Ascending aorta (tissue), 2 donors: Measurements from ENCODE around the gene NKAIN2. TPM values are rescaled to one million over a fixed set of nuclear protein-coding genes. Genes with fewer than 3 reads are reported as not detected.
"Not testable (repeated sequence)": the region's sequence is repeated elsewhere in the genome, so short reads cannot be mapped to it uniquely, and the experiment has no call there.

ENCODE experiments used
- DNase-seq, 2 donors: peaks; one replicate each; pipeline ENCODE4 v3.0.0-alpha.2; 2019; ENCODE audit warnings: low spot score in 2 of 2
- H3K27ac ChIP-seq, 2 donors: fragments of 200-600 bp; sonication (generic); one replicate each; pipeline ENCODE4 v1.5.1; 2016 to 2017; ENCODE audit warnings: mild to moderate bottlenecking in 1 of 2
- H3K27me3 ChIP-seq: fragments of 200-600 bp; sonication (generic); one replicate; pipeline ENCODE4 v1.5.1; 2017
- H3K36me3 ChIP-seq, 2 donors: fragments of 200-600 bp; sonication (generic); one replicate each; pipeline ENCODE4 v1.5.1; 2016
- H3K4me1 ChIP-seq, 2 donors: fragments of 200-600 bp; sonication (generic); one replicate each; pipeline ENCODE4 v1.5.1; 2016 to 2017; ENCODE audit warnings: mild to moderate bottlenecking in 1 of 2
- H3K4me3 ChIP-seq, 2 donors: fragments of 200-600 bp; sonication (generic); one replicate each; pipeline ENCODE4 v1.5.1; 2016 to 2017; ENCODE audit warnings: mild to moderate bottlenecking in 1 of 2
- H3K9me3 ChIP-seq, 2 donors: fragments of 200-600 bp; sonication (generic); one replicate each; pipeline ENCODE4 v1.5.1; 2016
- intact Hi-C: fragments of 100-400 bp; cut with DNase I; formaldehyde crosslinking; loops from one replicate; pipeline ENCODE4 v1.15.1; 2023
- total RNA-seq: library from RNA; depleted of rRNA; stranded (reverse); fragments of >200 nt; gene quantifications from one replicate; pipeline ENCODE4 v1.1.0, GENCODE V29; 2016
- TF ChIP-seq, protein P1 (sequence below), 3 experiments: fragments of 200-600 bp in 2 of 3; fragments of 450-650 bp in 1 of 3; sonication (generic) in 2 of 3; IDR thresholded peaks; one replicate each; pipeline ENCODE4 v1.5.1; 2016 to 2019; ENCODE audit warnings: antibody characterized with exemption in 3 of 3, mild to moderate bottlenecking in 1 of 3, moderate library complexity in 1 of 3

Gene NKAIN2
- total RNA-seq, 1 donor from 2014 or later = 0.11 TPM

DNA sequence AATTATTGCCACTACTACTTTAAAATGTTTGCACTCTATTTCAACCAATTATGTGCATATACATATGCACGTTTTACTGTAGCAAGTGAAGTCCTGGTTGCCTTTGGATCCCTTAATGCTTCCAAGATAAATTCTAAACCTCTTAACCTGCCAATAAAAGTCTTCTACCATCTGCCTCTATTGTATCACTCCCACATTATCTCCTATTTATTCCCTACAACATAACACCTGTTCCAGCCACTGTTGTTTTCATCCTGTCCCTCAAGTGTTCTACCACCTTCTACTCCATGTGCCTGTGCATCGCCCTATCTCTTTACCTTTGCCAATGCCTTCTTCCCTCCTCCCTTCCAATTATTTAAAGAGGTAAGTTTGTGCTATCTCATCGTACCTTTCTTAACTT is 659.6 kb downstream of the NKAIN2 start:
- no peak for DNase-seq
- Histone ChIP-seq H3K4me1 (no peaks in the 10 kb centered on the region), H3K9me3 (no peaks in the 10 kb centered on the region), H3K27ac (no peak overlapping the region), H3K36me3 (no peaks in the 10 kb centered on the region), H3K27me3 (no peaks in the 10 kb centered on the region), H3K4me3 (no peak overlapping the region)
- TF ChIP-seq, protein P1, sequence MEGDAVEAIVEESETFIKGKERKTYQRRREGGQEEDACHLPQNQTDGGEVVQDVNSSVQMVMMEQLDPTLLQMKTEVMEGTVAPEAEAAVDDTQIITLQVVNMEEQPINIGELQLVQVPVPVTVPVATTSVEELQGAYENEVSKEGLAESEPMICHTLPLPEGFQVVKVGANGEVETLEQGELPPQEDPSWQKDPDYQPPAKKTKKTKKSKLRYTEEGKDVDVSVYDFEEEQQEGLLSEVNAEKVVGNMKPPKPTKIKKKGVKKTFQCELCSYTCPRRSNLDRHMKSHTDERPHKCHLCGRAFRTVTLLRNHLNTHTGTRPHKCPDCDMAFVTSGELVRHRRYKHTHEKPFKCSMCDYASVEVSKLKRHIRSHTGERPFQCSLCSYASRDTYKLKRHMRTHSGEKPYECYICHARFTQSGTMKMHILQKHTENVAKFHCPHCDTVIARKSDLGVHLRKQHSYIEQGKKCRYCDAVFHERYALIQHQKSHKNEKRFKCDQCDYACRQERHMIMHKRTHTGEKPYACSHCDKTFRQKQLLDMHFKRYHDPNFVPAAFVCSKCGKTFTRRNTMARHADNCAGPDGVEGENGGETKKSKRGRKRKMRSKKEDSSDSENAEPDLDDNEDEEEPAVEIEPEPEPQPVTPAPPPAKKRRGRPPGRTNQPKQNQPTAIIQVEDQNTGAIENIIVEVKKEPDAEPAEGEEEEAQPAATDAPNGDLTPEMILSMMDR (IDR thresholded peaks at IDR 0.05) = no peak
- intact Hi-C loops = no loop called here

- H3K4me1 ChIP-seq, H3K27ac ChIP-seq, H3K36me3 ChIP-seq, H3K9me3 ChIP-seq, intact Hi-C loops, DNase-seq, H3K27me3 ChIP-seq, H3K4me3 ChIP-seq: not testable (repeated sequence)
These were observed 660.9 kb downstream of the NKAIN2 start for GRCh38 chr6:124464600-124464999.

DNA sequence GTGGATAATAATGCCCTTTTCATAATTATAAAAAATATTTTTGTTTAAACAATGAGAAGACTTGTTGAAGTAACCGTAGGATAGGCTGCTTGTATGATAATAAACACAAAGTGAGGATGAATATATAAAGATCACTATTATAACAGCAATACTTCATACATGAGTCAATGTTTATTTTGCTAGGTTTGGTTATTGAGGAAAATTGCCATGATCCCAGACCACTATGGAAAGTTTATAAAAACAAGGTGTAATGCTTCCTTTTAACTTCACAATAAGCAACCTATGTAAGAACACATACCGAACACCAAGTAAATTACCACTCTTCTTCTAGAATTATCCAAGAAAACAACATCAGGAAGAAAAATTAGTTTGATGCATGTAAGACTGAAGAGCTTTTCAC is 663.3 kb downstream of the NKAIN2 start:
- no peaks in the 10 kb centered on the region for H3K27me3 ChIP-seq
- no peaks in the 10 kb centered on the region for H3K36me3 ChIP-seq
- DNase-seq = no peak
- H3K9me3 ChIP-seq = no peaks in the 10 kb centered on the region
- H3K4me3 ChIP-seq = no peak overlapping the region
- H3K4me1 ChIP-seq = no peaks in the 10 kb centered on the region
- intact Hi-C loops = no loop called here
- TF ChIP-seq, protein P1 (IDR thresholded peaks at IDR 0.05) = no peak
- no peak overlapping the region for H3K27ac ChIP-seq

- Histone ChIP-seq H3K27ac (no peak overlapping the region), H3K4me3 (no peak overlapping the region), H3K9me3 (no peaks in the 10 kb centered on the region), H3K36me3 (no peaks in the 10 kb centered on the region), H3K27me3 (no peaks in the 10 kb centered on the region), H3K4me1 (no peaks in the 10 kb centered on the region)
- intact Hi-C loops = no loop called here
- TF ChIP-seq, protein P1 (IDR thresholded peaks at IDR 0.05) = no peak
- no peak for DNase-seq
These were observed 663.7 kb downstream of the NKAIN2 start for GRCh38 chr6:124467366-124467765.

DNA sequence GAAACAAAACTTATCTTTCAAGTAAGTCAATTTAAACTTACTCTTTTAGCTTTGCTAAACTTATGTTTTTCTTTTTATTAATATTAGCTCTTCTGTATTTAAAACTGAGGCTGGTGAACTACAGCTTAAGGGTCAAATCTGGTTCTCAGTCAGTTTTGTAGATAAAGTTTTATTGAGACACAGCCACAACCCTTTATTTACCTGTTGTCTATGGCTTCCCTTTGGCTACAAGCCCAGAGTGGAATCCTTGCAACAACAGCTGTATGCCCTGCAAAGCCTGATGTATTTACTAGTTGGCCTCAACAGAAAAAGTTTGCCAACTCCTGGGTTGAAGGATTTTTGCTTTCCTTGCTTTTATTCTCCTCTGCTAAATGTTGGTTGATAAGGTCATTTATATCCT is 667.1 kb downstream of the NKAIN2 start:
- no peaks in the 10 kb centered on the region for H3K4me1 ChIP-seq
- no peaks in the 10 kb centered on the region for H3K36me3 ChIP-seq
- intact Hi-C loops = no loop called here
- no peaks in the 10 kb centered on the region for H3K27me3 ChIP-seq
- TF ChIP-seq, protein P1 (IDR thresholded peaks at IDR 0.05) = no peak
- no peak overlapping the region for H3K27ac ChIP-seq
- H3K4me3 ChIP-seq = no peak overlapping the region
- no peak for DNase-seq
- no peaks in the 10 kb centered on the region for H3K9me3 ChIP-seq

DNA sequence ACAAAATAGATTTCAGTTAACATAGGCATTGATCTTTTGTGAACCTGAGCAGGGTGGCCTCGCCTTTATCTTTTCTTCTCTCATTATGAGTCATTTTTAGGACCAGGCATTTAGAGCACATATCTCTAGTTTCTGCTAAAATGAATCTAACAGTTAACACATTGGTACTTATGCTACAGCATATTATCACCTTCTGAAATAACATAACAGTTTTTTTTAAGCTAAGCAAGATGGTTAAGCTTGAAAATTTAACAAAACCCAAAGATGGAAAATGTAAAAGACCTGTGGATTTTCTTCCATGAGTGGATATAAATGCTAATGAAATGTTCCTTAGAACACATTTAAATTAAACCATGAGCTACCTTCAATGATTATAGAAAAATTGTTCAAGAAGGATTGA is 671.5 kb downstream of the NKAIN2 start:
- H3K27ac ChIP-seq = no peak overlapping the region
- H3K4me3 ChIP-seq = no peak overlapping the region
- no peaks in the 10 kb centered on the region for H3K9me3 ChIP-seq
- no peak for DNase-seq
- no peaks in the 10 kb centered on the region for H3K36me3 ChIP-seq
- H3K27me3 ChIP-seq = no peaks in the 10 kb centered on the region
- TF ChIP-seq, protein P1 (IDR thresholded peaks at IDR 0.05) = no peak
- H3K4me1 ChIP-seq = no peaks in the 10 kb centered on the region
- intact Hi-C loops = no loop called here
